HUES64 (cell line): ENCODE measurements around the gene CDH4.

ENCODE experiments used
- H3K27ac ChIP-seq: 2 replicates; pipeline ENCODE4 v1.7.0; 2013; ENCODE audit warnings: low read depth, low read length, inconsistent platforms
- H3K27me3 ChIP-seq: 2 replicates; pipeline ENCODE4 v1.6.1; 2013; ENCODE audit warnings: mild to moderate bottlenecking, low read length; ENCODE audit not compliant: insufficient read depth
- H3K36me3 ChIP-seq: 2 replicates; pipeline ENCODE4 v1.6.1; 2013; ENCODE audit warnings: mild to moderate bottlenecking, low read length; ENCODE audit not compliant: insufficient read depth
- H3K4me1 ChIP-seq: 2 replicates; pipeline ENCODE4 v1.6.1; 2013; ENCODE audit warnings: mild to moderate bottlenecking, low read length, moderate library complexity; ENCODE audit not compliant: insufficient read depth
- H3K4me3 ChIP-seq: 2 replicates; pipeline ENCODE4 v1.5.1; 2013; ENCODE audit warnings: mild to moderate bottlenecking, low read length, moderate library complexity
- H3K9ac ChIP-seq: 2 replicates; pipeline ENCODE4 v1.6.1; 2013; ENCODE audit warnings: mild to moderate bottlenecking, low read depth, low read length
- H3K9me3 ChIP-seq: 2 replicates; pipeline ENCODE4 v1.6.1; 2013; ENCODE audit warnings: low read depth, low read length; ENCODE audit not compliant: insufficient read depth
- WGBS: fragments of 150-250, 120-280 bp; methylation state at CpG from one replicate; pipeline ENCODE4 v1.1.7; 2013; ENCODE audit warnings: missing lambda C conversion rate; 5-methylcytosine and 5-hydroxymethylcytosine counted together

CDH4 gene

DNA sequence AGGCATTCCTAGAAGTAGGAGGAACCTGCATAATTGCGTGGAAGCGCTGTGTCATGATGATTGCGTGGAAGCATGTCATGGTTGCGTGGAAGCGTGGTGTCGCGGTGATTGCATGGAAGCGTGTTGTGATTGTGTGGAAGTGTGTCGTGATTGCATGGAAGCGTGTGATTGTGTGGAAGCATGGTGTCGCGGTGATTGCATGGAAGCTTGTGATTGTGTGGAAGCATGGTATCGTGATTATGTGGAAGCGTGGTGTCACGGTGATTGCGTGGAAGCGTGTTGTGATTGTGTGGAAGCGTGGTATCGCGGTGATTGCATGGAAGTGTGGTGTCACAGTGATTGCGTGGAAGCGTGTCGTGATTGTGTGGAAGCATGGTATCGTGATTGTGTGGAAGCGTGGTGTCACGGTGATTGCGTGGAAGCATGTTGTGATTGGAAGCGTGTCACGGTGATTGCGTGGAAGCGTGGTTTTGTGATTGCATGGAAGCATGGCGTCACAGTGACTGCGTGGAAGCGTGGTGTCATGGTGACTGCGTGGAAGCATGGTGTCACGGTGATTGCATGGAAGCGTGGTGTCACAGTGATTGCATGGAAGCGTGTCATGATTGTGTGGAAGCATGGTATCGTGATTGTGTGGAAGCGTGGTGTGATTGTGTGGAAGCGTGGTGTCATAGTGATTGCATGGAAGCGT lies 667.8 kb downstream of the CDH4 start:
- peaks cover 8% of the 10 kb centered on the region for H3K9me3 ChIP-seq
- no peak overlapping the region for H3K9ac ChIP-seq
- no peaks in the 10 kb centered on the region for H3K27me3 ChIP-seq
- no peaks in the 10 kb centered on the region for H3K4me1 ChIP-seq
- no peaks in the 10 kb centered on the region for H3K36me3 ChIP-seq
- 85% methylated on average over 42 of the region's 42 CpGs for WGBS
- H3K27ac ChIP-seq, result no peak overlapping the region
- no peak overlapping the region for H3K4me3 ChIP-seq

DNA sequence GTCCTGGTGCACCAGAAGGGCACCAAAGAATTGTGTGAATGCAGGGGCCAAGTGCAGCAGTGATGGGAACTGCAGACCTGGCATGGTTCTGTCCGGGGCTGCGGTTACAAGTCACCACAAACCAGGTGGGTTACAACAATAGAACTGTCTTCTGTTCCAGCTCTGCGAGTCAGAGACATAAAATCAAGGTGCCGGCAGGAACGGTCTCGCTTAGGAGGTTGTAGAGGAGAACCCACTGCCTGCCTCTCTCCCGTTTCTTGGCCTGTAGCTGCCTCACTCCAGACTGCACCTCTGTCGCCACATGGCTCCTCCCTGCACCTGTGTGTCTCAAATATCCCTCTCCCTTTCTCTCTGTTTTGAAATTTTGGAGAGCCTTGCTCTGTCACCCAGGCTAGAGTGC lies 670.4 kb downstream of the CDH4 start:
- Histone ChIP-seq H3K9ac (no peak overlapping the region), H3K4me1 (no peaks in the 10 kb centered on the region), H3K4me3 (no peak overlapping the region), H3K27ac (no peak overlapping the region), H3K27me3 (no peaks in the 10 kb centered on the region), H3K9me3 (peaks cover 8% of the 10 kb centered on the region), H3K36me3 (no peaks in the 10 kb centered on the region)
- 91% methylated on average over 8 of the region's 8 CpGs for WGBS

DNA sequence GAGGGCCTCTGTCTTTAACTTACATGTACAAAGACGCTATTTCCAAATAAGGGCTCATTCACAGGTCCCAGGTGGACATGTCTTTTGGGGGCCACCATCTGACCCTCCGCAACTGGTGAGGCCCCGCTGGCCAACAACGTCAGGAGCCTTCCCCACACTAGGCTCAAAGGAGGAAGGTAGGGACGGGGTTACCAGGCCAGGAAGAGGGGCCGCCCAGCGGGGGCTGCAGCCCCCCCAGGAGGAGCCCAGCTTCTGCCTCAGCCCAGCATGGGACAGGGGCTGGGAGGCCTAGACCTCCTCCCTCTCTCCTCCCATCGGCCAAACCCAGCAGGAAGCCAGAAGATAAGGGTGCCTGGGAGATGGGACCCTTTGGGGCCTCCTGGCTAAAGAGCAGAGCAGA lies 670.9 kb downstream of the CDH4 start:
- no peak overlapping the region for H3K27ac ChIP-seq
- H3K36me3 ChIP-seq, result no peaks in the 10 kb centered on the region
- no peak overlapping the region for H3K4me3 ChIP-seq
- WGBS, result 87% methylated on average over 8 of the region's 8 CpGs
- H3K4me1 ChIP-seq, result no peaks in the 10 kb centered on the region
- H3K9me3 ChIP-seq, result peaks cover 8% of the 10 kb centered on the region
- H3K9ac ChIP-seq, result no peak overlapping the region
- H3K27me3 ChIP-seq, result no peaks in the 10 kb centered on the region

DNA sequence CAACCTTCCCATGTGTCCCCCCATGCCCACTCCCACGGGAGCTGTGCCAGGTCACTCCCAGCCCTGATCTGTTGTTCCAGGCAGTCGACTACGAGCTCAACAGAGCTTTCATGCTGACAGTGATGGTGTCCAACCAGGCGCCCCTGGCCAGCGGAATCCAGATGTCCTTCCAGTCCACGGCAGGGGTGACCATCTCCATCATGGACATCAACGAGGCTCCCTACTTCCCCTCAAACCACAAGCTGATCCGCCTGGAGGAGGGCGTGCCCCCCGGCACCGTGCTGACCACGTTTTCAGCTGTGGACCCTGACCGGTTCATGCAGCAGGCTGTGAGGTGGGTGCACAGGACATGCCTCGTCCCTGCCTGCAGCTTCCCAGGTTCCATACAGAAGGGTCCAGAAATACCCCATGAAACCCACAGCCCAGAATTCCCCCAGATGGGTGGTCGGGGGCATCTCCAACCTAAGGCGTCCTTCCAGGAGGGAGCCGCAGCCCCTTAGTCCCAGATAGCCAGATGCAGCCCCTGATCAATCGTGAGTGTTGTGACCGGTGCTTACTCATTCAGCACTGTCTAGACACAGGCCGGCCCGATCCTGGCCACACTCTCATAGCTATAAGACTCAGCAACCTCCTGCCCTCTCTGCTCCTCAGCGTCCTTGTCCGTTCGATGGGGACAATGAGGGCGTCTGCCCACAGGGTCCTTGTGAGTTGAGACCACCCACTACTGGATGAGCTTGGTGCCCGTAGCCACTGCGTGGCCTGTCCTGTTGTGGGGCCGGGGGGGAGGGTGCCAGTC lies 671.5 kb downstream of the CDH4 start:
- Histone ChIP-seq H3K4me3 (no peak overlapping the region), H3K9me3 (peaks cover 8% of the 10 kb centered on the region), H3K27me3 (no peaks in the 10 kb centered on the region), H3K27ac (no peak overlapping the region), H3K9ac (no peak overlapping the region), H3K4me1 (no peaks in the 10 kb centered on the region), H3K36me3 (no peaks in the 10 kb centered on the region)
- 93% methylated on average over 28 of the region's 28 CpGs for WGBS

DNA sequence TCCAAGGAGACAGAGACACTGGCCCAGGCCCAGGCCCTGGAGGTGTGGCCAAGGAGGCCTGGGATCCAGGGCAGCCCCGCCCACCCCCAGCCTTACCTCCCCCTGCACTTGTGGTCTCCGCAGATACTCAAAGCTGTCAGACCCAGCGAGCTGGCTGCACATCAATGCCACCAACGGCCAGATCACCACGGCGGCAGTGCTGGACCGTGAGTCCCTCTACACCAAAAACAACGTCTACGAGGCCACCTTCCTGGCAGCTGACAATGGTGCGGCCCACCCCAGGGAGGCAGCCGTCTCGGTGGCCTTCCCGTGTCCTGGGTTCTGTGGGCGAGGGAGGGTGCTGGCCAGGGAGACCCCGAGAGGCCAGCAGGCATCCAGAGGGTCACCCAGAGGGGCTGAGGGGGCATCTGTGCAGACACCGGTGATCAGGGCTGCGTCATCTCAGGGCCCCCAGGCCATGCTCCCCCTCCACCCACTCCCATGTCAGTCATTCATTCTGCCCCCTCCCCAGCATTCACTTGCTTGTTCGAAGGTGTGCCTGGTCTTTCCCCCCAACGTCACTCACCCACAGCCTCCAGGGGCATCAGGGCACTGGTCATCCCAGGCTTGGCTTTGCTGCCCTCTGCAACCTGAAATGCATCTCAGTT lies 672.3 kb downstream of the CDH4 start:
- H3K4me3 ChIP-seq, result no peak overlapping the region
- no peak overlapping the region for H3K9ac ChIP-seq
- H3K4me1 ChIP-seq, result no peaks in the 10 kb centered on the region
- no peaks in the 10 kb centered on the region for H3K36me3 ChIP-seq
- H3K9me3 ChIP-seq, result peaks cover 8% of the 10 kb centered on the region
- no peak overlapping the region for H3K27ac ChIP-seq
- 92% methylated on average over 19 of the region's 19 CpGs for WGBS
- no peaks in the 10 kb centered on the region for H3K27me3 ChIP-seq

DNA sequence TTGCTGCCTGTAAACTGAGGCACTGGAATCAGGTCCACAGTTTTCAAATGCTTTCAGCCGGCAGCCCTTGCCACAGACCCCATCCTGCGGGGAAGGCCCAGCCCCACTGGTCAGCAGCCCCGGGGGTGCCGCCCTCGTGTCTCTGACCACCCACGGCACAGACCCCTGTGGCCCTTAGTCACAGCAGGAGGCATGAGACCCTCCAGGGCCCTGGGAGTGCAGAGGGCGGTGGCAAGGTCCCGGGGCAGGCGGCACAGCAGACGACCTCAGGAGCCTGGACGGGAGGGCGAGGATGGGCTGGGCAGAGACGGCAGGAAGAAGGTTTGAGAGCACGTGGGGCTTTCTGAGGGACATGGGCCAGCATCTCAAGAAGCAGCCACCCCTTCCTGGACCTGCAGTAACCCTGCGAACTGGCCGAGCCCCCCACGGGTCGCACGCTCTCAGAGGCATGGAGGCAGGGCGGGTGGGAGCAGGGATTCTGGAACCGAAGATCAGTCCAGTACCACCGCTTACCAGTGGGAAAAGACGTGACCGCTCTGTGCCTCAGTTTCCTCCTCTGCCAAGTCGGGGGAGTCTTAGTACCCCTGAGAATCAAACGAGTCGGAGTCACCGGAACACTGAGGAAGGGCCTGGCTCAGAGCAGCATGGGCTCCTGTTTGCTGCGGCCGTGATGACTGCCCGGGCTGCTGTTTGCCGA lies 672.9 kb downstream of the CDH4 start:
- Histone ChIP-seq H3K27ac (no peak overlapping the region), H3K9ac (no peak overlapping the region), H3K9me3 (peaks cover 4% of the 10 kb centered on the region; the same call in 1 of the 2 replicates), H3K4me1 (no peaks in the 10 kb centered on the region), H3K27me3 (no peaks in the 10 kb centered on the region), H3K36me3 (no peaks in the 10 kb centered on the region), H3K4me3 (no peak overlapping the region)
- WGBS, result 89% methylated on average over 32 of the region's 32 CpGs

DNA sequence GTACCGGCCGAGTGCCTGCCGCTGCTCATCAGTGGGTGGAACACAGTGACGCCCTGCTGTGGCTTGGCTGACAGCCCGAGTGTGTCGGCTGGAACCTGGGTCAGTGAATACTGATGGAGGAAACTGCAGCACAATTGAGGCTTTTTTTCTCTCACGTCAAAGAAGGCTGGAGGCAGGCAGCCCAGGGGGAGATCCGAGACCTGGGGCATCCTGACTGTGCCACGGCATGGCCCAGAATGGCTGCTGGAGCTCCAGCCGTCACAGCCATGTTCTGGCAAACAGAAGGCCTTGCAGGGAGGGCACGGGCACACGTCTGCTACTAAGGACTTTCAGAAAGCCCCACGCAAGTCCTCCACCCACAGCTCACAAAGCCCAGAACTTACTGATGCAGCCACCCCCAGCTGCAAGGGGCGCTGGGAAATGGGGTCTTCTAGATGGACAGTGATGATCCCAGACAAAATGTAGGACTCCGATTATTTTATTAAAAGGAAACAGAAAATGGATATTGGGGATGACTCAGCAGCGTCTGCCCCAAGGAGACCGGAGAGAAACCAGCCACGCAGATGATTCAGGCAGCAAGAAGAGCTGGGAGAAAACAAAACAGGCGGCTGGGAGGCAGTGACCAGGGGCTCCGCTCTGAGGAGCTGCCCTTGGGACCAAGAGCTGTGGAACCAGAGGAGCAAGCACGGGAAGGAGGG lies 673.6 kb downstream of the CDH4 start:
- Histone ChIP-seq H3K9ac (no peak overlapping the region), H3K9me3 (no peaks in the 10 kb centered on the region), H3K27ac (no peak overlapping the region), H3K4me3 (no peak overlapping the region), H3K36me3 (no peaks in the 10 kb centered on the region), H3K4me1 (no peaks in the 10 kb centered on the region), H3K27me3 (no peaks in the 10 kb centered on the region)
- WGBS, result 87% methylated on average over 21 of the region's 21 CpGs

DNA sequence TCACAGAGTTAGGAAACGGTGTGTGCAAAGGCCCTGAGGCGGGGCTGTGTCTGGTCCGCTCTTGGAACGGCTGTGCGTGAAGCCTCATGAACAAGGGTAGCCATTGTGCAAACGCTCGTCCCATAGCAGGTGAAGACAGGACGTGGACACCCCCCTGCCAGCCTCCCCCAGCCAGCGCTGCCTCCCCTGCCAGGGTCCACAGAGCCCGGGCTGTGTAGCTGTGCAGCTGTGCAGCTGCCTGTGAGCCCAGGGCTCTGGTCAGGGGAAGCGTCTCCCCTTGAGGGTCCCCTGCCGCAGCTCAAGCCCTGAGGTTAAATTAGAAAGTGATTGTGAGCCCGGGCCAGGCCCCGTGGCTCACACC lies 674.2 kb downstream of the CDH4 start:
- WGBS, result 93% methylated on average over 14 of the region's 14 CpGs
- H3K4me3 ChIP-seq, result no peak overlapping the region
- no peak overlapping the region for H3K9ac ChIP-seq
- H3K9me3 ChIP-seq, result no peaks in the 10 kb centered on the region
- no peaks in the 10 kb centered on the region for H3K27me3 ChIP-seq
- H3K36me3 ChIP-seq, result no peaks in the 10 kb centered on the region
- H3K4me1 ChIP-seq, result no peaks in the 10 kb centered on the region
- H3K27ac ChIP-seq, result no peak overlapping the region

DNA sequence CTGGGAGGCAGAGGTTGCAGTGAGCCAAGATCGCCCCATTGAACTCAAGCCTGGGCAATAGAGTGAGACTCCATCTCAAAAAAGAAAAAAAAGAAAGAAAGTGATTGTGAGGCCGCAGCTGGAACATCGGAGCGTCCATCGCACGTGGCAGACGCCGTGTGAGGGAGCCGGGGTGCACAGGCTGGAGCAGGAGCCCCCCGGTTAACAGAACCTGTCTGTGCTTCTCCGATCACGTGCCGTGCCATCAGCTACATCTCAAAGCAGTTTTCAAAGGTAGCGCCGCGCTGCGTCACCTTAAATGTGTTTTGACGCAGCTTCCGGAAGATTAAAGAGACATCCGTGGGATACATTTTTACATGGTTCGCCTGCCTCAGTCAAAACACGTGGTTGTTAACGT lies 674.7 kb downstream of the CDH4 start:
- Histone ChIP-seq H3K36me3 (no peaks in the 10 kb centered on the region), H3K9ac (no peak overlapping the region), H3K27me3 (no peaks in the 10 kb centered on the region), H3K4me1 (no peaks in the 10 kb centered on the region), H3K9me3 (no peaks in the 10 kb centered on the region), H3K27ac (no peak overlapping the region), H3K4me3 (no peak overlapping the region)
- 95% methylated on average over 23 of the region's 23 CpGs for WGBS

DNA sequence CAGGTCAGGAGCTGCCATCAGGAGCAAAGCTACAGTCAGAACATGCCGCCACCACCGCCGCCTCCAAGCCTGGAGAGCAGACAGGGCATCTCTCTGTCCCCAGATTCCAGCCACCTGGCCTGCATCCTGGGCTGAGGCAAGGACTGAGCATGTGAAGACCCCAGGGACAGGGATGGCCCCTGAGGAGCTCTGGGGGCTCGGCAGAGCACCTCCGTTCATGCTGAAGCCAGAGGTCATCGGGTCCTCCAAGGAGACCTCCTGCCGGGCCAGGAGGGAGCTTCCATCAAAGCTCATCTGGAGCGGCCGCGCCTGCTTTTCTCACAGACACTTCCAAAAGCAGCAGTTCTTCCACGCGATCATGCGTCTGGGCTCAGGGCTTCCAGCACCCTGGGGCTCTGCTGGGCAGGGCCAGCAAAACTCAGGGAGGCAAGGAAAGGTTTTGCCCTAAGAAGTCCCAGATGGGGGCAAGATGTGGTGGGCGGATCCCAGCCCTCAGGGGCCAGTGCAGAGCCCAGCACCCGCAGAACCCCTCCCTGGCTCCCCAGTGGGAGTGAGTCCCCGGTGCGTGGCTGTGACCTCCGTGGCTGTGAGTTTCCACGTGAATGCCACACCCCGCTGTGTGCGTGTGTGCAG lies 675.2 kb downstream of the CDH4 start:
- 94% methylated on average over 21 of the region's 21 CpGs for WGBS
- H3K27ac ChIP-seq, result no peak overlapping the region
- H3K4me1 ChIP-seq, result no peaks in the 10 kb centered on the region
- no peak overlapping the region for H3K4me3 ChIP-seq
- H3K9me3 ChIP-seq, result no peaks in the 10 kb centered on the region
- no peaks in the 10 kb centered on the region for H3K27me3 ChIP-seq
- no peak overlapping the region for H3K9ac ChIP-seq
- H3K36me3 ChIP-seq, result no peaks in the 10 kb centered on the region
